ENCODE results near the gene EIF4A2.

GRCh38 chr3:186782542-186783057 is 777 bp upstream of the EIF4A2 start:
- no peak for TF ChIP-seq EZH2phosphoT487 (IDR thresholded peaks at IDR 0.05; ENCODE audit: borderline replicate concordance)
- no peak for TF ChIP-seq CTCF (conservative IDR thresholded peaks at IDR 0.05; ENCODE audit: low read length)
